RWPE2 (cell line): ENCODE results near the gene RPAP2.

ENCODE experiments used
- ATAC-seq: fragments of 200-7000 bp; cut with Tn5 transposase; 3 replicates; pipeline ENCODE4 v1.9.1; 2021; ENCODE audit warnings: low read depth
- DNase-seq: peaks from one replicate; pipeline ENCODE4 v3.0.0-alpha.2; 2020; ENCODE audit warnings: low spot score
- H3K27ac ChIP-seq: fragments of 450-650 bp; 2 replicates; pipeline ENCODE4 v1.5.1; 2017; ENCODE audit warnings: mild to moderate bottlenecking; ENCODE audit not compliant: poor library complexity, severe bottlenecking
- H3K27me3 ChIP-seq: fragments of 250-450 bp; sonication (Bioruptor Pico); 2 replicates; pipeline ENCODE4 v1.5.1; 2021; ENCODE audit warnings: mild to moderate bottlenecking, moderate library complexity; ENCODE audit not compliant: insufficient read depth, poor library complexity, severe bottlenecking
- H3K36me3 ChIP-seq: fragments of 250-450 bp; sonication (Bioruptor Pico); 2 replicates; pipeline ENCODE4 v1.5.1; 2020; ENCODE audit warnings: low read depth, mild to moderate bottlenecking, moderate library complexity
- H3K4me1 ChIP-seq: fragments of 250-450 bp; sonication (Bioruptor Pico); 2 replicates; pipeline ENCODE4 v1.5.1; 2021; ENCODE audit warnings: mild to moderate bottlenecking, moderate library complexity; ENCODE audit not compliant: insufficient read depth, poor library complexity, severe bottlenecking
- H3K4me3 ChIP-seq: fragments of 250-450 bp; sonication (Bioruptor Pico); 2 replicates; pipeline ENCODE4 v1.5.1; 2021; ENCODE audit warnings: mild to moderate bottlenecking, moderate library complexity; ENCODE audit not compliant: severe bottlenecking
- H3K9me3 ChIP-seq: fragments of 250-450 bp; sonication (Bioruptor Pico); 2 replicates; pipeline ENCODE4 v1.5.1; 2021; ENCODE audit warnings: mild to moderate bottlenecking, moderate library complexity; ENCODE audit not compliant: severe bottlenecking
- CTCF ChIP-seq: fragments of 450-650 bp; IDR thresholded peaks from one replicate; pipeline ENCODE4 v1.5.1; 2017; ENCODE audit warnings: mild to moderate bottlenecking, moderate library complexity; ENCODE audit not compliant: poor library complexity, severe bottlenecking

Gene RPAP2

DNA sequence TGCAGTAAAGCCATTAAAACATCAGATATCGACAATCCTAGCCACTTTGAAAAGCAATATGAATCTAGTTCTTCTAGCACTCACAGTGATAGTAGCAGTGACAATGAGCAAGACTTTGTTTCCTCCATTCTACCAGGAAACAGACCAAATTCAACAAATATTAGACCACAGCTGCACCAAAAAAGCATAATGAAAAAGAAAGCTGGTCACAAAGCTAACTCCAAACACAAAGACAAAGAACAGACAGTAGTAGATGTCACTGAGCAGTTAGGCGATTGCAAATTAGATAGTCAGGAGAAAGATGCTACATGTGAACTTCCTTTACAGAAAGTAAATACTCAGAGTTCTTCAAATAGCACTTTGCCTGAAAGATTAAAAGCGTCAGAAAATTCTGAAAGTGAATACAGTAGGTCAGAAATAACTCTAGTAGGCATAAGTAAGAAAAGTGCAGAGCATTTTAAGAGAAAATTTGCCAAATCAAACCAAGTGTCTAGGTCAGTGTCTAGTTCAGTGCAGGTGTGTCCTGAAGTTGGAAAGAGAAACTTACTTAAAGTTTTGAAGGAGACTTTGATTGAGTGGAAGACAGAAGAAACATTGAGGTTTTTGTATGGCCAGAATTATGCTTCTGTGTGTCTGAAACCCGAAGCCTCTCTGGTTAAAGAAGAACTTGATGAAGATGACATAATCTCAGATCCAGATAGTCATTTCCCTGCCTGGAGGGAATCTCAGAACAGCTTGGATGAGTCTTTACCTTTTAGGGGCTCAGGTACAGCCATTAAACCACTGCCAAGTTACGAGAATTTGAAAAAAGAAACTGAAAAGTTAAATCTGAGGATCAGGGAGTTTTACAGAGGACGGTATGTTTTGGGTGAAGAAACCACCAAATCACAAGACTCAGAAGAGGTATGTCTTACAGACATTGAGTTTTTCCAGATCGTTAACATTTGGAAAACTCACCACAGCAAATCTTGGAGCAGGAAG is 24.9 kb downstream of the RPAP2 start:
- H3K4me1 ChIP-seq, result no peaks in the 10 kb centered on the region
- H3K27me3 ChIP-seq, result no peaks in the 10 kb centered on the region
- DNase-seq (no peak), ATAC-seq (no peak)
- no peak overlapping the region for H3K27ac ChIP-seq
- TF ChIP-seq CTCF, result no peak
- peaks cover 6% of the 10 kb centered on the region for H3K9me3 ChIP-seq
- peaks cover 65% of the 10 kb centered on the region for H3K36me3 ChIP-seq
- H3K4me3 ChIP-seq, result no peak overlapping the region

DNA sequence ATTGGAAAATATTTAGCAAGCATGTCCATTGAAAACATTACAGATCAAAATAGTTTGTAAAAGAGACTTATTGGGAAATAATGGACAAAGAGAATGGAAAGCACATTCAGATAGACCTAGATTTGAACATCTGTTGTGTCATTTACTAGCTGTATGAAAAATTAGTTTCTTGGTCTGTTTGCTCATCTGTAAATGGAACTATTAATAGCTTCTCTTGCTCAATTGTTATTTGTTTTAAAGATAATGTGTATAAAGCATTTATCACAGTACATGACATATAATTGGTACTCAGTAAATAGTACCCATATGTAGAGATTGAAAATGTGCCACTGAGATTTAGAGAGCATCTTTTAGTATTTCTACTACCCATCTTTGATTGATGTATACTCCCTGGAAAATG is 25.9 kb downstream of the RPAP2 start:
- peaks cover 7% of the 10 kb centered on the region for H3K9me3 ChIP-seq
- DNase-seq, result no peak
- TF ChIP-seq CTCF, result no peak
- no peaks in the 10 kb centered on the region for H3K27me3 ChIP-seq
- no peak overlapping the region for H3K27ac ChIP-seq
- H3K4me1 ChIP-seq, result peaks cover 9% of the 10 kb centered on the region
- H3K36me3 ChIP-seq, result peaks cover 69% of the 10 kb centered on the region
- no peak for ATAC-seq
- no peak overlapping the region for H3K4me3 ChIP-seq

GRCh38 chr1:92326681-92327080 is 27.8 kb downstream of the RPAP2 start:
- Histone ChIP-seq H3K27ac (no peak overlapping the region), H3K4me3 (no peak overlapping the region), H3K27me3 (no peaks in the 10 kb centered on the region), H3K36me3 (peaks cover 59% of the 10 kb centered on the region), H3K9me3 (peaks cover 7% of the 10 kb centered on the region), H3K4me1 (peaks cover 12% of the 10 kb centered on the region)
- ATAC-seq, result no peak
- no peak for DNase-seq
- no peak for TF ChIP-seq CTCF

- H3K27ac ChIP-seq, result no peak overlapping the region
- ATAC-seq (no peak), DNase-seq (no peak)
- H3K27me3 ChIP-seq, result no peaks in the 10 kb centered on the region
- H3K36me3 ChIP-seq, result peaks cover 59% of the 10 kb centered on the region
- no peak overlapping the region for H3K4me3 ChIP-seq
- peaks cover 12% of the 10 kb centered on the region for H3K4me1 ChIP-seq
- peaks cover 7% of the 10 kb centered on the region for H3K9me3 ChIP-seq
- no peak for TF ChIP-seq CTCF
These were observed 28.9 kb downstream of the RPAP2 start for GRCh38 chr1:92327794-92328193.
